CD4-positive, alpha-beta T cell (primary cell): ENCODE results near the gene WDFY4. TPM values are rescaled to one million over a fixed set of nuclear protein-coding genes. Genes with fewer than 3 reads are reported as not detected.

ENCODE experiments used
- ATAC-seq: fragments of 200-7000 bp; cut with Tn5 transposase; one replicate; pipeline ENCODE4 v1.10.0; 2022; ENCODE audit warnings: mild to moderate bottlenecking; ENCODE audit not compliant: poor library complexity
- CTCF ChIA-PET: fragments of 350-600 bp; sonication (Branson Sonifier 250); formaldehyde crosslinking; loops from one replicate; lab custom pipeline; 2021; ENCODE audit warnings: antibody characterized with exemption, inconsistent platforms; lab: Charles Lee
- POLR2A ChIA-PET: fragments of 350-600 bp; sonication (Branson Sonifier 250); formaldehyde crosslinking; loops from one replicate; lab custom pipeline; 2021; ENCODE audit warnings: antibody characterized with exemption, inconsistent platforms; lab: Charles Lee
- DNase-seq, 14 experiments: peaks; one replicate each; pipeline ENCODE4 v3.0.0-alpha.2; 2013 to 2020; ENCODE audit warnings: mixed read lengths in 2 of 14
- H3K27ac ChIP-seq, 2 donors: one replicate each; pipeline versions ENCODE4 v1.5.1 to v1.7.0; 2013; ENCODE audit warnings: low read length in 2 of 2, low read depth in 1 of 2, mild to moderate bottlenecking in 1 of 2
- H3K27me3 ChIP-seq, 2 experiments: 1 replicate in 1 of 2; 2 replicates in 1 of 2; pipeline versions ENCODE4 v1.6.1 to v1.7.0; 2013; ENCODE audit warnings: low read length in 2 of 2, control low read depth in 1 of 2, mild to moderate bottlenecking in 1 of 2, moderate library complexity in 1 of 2; ENCODE audit not compliant: insufficient read depth in 2 of 2, control insufficient read depth in 1 of 2
- H3K36me3 ChIP-seq: one replicate; pipeline ENCODE4 v1.6.1; 2013; ENCODE audit warnings: low read length, control low read depth; ENCODE audit not compliant: insufficient read depth
- H3K4me1 ChIP-seq: one replicate; pipeline ENCODE4 v1.6.1; 2013; ENCODE audit warnings: low read length, control low read depth; ENCODE audit not compliant: insufficient read depth
- H3K4me3 ChIP-seq: one replicate; pipeline ENCODE4 v1.5.1; 2013; ENCODE audit warnings: mild to moderate bottlenecking, low read length, moderate library complexity
- H3K9me3 ChIP-seq, 2 experiments: 1 replicate in 1 of 2; 2 replicates in 1 of 2; pipeline versions ENCODE4 v1.6.1 to v1.7.0; 2013; ENCODE audit warnings: low read length in 2 of 2, mild to moderate bottlenecking in 2 of 2, control low read depth in 1 of 2, moderate library complexity in 1 of 2; ENCODE audit not compliant: control insufficient read depth in 1 of 2, insufficient read depth in 1 of 2
- H3K27ac Mint-ChIP-seq: one replicate; pipeline ENCODE4 v1.8.0; 2020; ENCODE audit warnings: mixed read lengths
- H3K27me3 Mint-ChIP-seq: one replicate; pipeline ENCODE4 v1.8.0; 2021; ENCODE audit warnings: mixed read lengths
- H3K36me3 Mint-ChIP-seq: one replicate; pipeline ENCODE4 v1.8.0; 2021; ENCODE audit warnings: low read depth, mixed read lengths
- H3K4me1 Mint-ChIP-seq: one replicate; pipeline ENCODE4 v1.8.0; 2021; ENCODE audit warnings: low read depth, mixed read lengths
- H3K4me3 Mint-ChIP-seq: one replicate; pipeline ENCODE4 v1.8.0; 2020; ENCODE audit warnings: mild to moderate bottlenecking, mixed read lengths
- H3K9me3 Mint-ChIP-seq: one replicate; pipeline ENCODE4 v1.8.0; 2020; ENCODE audit warnings: mixed read lengths
- intact Hi-C, 2 experiments: fragments of 100-400 bp; cut with DNase I in 1 of 2; cut with micrococcal nuclease in 1 of 2; formaldehyde crosslinking; loops; one replicate each; pipeline versions ENCODE4 v1.15.1 to v1.9.0; 2023 to 2025; cut with DNase I, micrococcal nuclease
- total RNA-seq, 174 experiments: library from RNA in 2 of 174; stranded (reverse) in 2 of 174; gene quantifications; one replicate each; pipeline ENCODE4 v1.2.3 and lab custom pipeline; 2021 to 2026
- TF ChIP-seq, protein P1 (sequence below): fragments of 200-600 bp; IDR thresholded peaks from one replicate; pipeline ENCODE4 v1.8.0; 2022; ENCODE audit warnings: antibody characterized with exemption, mild to moderate bottlenecking

The WDFY4 gene
- total RNA-seq, 2 experiments from 2014 or later: 1.3 to 2.5 TPM

DNA sequence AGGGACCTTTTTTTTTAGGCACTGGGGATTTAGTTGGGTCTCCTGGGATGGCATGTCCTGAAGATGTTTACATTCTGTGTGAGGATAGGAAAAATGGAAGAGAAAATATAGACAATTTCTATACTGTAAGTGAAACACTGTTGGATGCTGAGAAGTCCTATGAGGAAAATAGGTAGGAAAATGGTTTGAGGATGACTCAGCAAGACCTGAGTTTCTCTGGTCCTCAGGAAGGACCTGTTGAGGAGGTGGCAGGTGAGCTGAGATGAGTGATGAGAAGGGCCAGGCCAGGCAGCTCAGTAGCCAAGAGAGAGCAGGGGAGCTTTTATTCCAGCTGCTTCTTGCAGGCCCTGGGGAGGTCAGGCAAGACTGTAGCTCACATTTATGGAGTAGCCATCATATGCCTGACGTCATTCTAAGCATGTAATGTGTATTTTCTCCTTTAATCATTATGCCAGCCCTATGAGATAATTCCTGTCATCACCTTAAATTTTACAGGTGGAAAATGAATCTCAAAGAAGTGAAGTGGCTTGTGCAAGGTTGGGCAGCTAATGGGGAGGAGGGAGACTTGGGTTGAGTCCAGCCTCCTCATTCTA is 274.0 kb downstream of the WDFY4 start:
- Histone ChIP-seq H3K36me3 (no peaks in the 10 kb centered on the region), H3K27ac (no peak overlapping the region), H3K4me3 (no peak overlapping the region), H3K4me1 (no peaks in the 10 kb centered on the region), H3K27me3 (no peaks in the 10 kb centered on the region), H3K9me3 (no peaks in the 10 kb centered on the region)
- H3K4me3 Mint-ChIP-seq: no peak overlapping the region
- H3K27ac Mint-ChIP-seq: no peak overlapping the region
- intact Hi-C loops: no loop called here
- POLR2A ChIA-PET: no interaction called here
- H3K4me1 Mint-ChIP-seq: no peaks in the 10 kb centered on the region
- H3K9me3 Mint-ChIP-seq: no peaks in the 10 kb centered on the region
- no peaks in the 10 kb centered on the region for H3K27me3 Mint-ChIP-seq
- CTCF ChIA-PET: no interaction called here
- ATAC-seq (no peak), DNase-seq (no peak)
- H3K36me3 Mint-ChIP-seq: no peaks in the 10 kb centered on the region
- TF ChIP-seq, protein P1, sequence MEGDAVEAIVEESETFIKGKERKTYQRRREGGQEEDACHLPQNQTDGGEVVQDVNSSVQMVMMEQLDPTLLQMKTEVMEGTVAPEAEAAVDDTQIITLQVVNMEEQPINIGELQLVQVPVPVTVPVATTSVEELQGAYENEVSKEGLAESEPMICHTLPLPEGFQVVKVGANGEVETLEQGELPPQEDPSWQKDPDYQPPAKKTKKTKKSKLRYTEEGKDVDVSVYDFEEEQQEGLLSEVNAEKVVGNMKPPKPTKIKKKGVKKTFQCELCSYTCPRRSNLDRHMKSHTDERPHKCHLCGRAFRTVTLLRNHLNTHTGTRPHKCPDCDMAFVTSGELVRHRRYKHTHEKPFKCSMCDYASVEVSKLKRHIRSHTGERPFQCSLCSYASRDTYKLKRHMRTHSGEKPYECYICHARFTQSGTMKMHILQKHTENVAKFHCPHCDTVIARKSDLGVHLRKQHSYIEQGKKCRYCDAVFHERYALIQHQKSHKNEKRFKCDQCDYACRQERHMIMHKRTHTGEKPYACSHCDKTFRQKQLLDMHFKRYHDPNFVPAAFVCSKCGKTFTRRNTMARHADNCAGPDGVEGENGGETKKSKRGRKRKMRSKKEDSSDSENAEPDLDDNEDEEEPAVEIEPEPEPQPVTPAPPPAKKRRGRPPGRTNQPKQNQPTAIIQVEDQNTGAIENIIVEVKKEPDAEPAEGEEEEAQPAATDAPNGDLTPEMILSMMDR: no peak

DNA sequence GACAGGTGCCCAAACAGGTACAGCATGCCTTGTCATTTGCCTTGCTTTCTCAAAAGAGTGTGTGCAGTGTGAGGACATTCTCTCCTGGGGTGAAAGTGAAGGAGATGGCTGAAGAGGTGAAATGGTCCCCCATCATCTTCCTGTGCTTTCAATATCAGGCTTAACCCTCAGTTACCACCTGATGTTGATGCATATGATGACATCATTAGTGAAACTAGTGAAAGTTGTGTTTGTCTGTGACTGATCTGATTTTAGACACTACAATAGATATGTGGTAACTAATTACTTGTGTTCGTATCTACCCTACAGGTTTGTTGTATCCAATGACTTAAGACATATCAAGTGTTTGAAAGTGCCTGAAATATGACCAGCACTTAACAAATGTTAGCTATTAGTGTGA is 279.4 kb downstream of the WDFY4 start:
- no peaks in the 10 kb centered on the region for H3K27me3 Mint-ChIP-seq
- DNase-seq (no peak), ATAC-seq (no peak)
- H3K9me3 Mint-ChIP-seq: no peaks in the 10 kb centered on the region
- Histone ChIP-seq H3K36me3 (no peaks in the 10 kb centered on the region), H3K4me1 (no peaks in the 10 kb centered on the region), H3K4me3 (no peak overlapping the region), H3K9me3 (no peaks in the 10 kb centered on the region), H3K27me3 (no peaks in the 10 kb centered on the region), H3K27ac (no peak overlapping the region)
- H3K27ac Mint-ChIP-seq: no peak overlapping the region
- H3K4me3 Mint-ChIP-seq: no peak overlapping the region
- TF ChIP-seq, protein P1: no peak
- no peaks in the 10 kb centered on the region for H3K4me1 Mint-ChIP-seq
- intact Hi-C loops: no loop called here
- POLR2A ChIA-PET: no interaction called here
- H3K36me3 Mint-ChIP-seq: no peaks in the 10 kb centered on the region
- CTCF ChIA-PET: no interaction called here

DNA sequence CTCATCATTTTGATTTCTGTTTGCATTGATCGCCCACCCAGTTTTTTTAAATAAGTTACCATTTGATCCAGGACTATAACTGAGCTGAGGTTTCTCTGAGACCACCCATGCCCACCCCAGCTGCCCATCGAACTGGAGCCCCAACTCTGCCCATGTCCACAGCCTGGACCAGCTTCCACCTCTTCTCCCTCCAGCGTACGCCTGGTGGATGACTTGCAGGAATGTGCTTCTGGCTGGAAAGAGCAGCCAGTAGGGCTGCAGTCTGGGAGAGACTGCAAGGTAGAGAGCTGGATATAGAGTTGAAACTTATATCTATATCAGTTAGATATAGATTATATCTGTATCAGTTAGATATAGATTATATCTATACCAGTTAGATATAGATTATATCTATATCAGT is 280.8 kb downstream of the WDFY4 start:
- Histone ChIP-seq H3K27me3 (no peaks in the 10 kb centered on the region), H3K4me3 (no peak overlapping the region), H3K36me3 (no peaks in the 10 kb centered on the region), H3K27ac (no peak overlapping the region), H3K9me3 (no peaks in the 10 kb centered on the region), H3K4me1 (no peaks in the 10 kb centered on the region)
- ChIA-PET POLR2A (no interaction called here), CTCF (no interaction called here)
- H3K27ac Mint-ChIP-seq: no peak overlapping the region
- H3K9me3 Mint-ChIP-seq: no peaks in the 10 kb centered on the region
- ATAC-seq (no peak), DNase-seq (no peak)
- H3K4me1 Mint-ChIP-seq: no peaks in the 10 kb centered on the region
- intact Hi-C loops: no loop called here
- no peaks in the 10 kb centered on the region for H3K27me3 Mint-ChIP-seq
- H3K36me3 Mint-ChIP-seq: no peaks in the 10 kb centered on the region
- TF ChIP-seq, protein P1: no peak
- H3K4me3 Mint-ChIP-seq: no peak overlapping the region
